ENCODE data around the gene FAM171A1.

GRCh38 chr10:15335508-15335907 lies 35.6 kb downstream of the FAM171A1 start:
- TF ChIP-seq CTCF (IDR thresholded peaks at IDR 0.05) (no peak), RAD21 (IDR thresholded peaks at IDR 0.05; ENCODE audit: low read length) (no peak), TAF1 (IDR thresholded peaks at IDR 0.05; ENCODE audit: borderline replicate concordance, low read depth, low read length) (no peak), USF2 (IDR thresholded peaks at IDR 0.05; ENCODE audit: borderline replicate concordance, low read depth, low read length) (no peak), REST (IDR thresholded peaks at IDR 0.05; ENCODE audit: low read depth, low read length) (no peak), EP300 (IDR thresholded peaks at IDR 0.05; ENCODE audit: borderline replicate concordance in 1 of 2, low read depth in 1 of 2, low read length in 1 of 2) (no peak), RCOR1 (IDR thresholded peaks at IDR 0.05; ENCODE audit: low read length) (no peak), YY1 (IDR thresholded peaks at IDR 0.05; ENCODE audit: low read depth) (no peak), POLR2AphosphoS5 (IDR thresholded peaks at IDR 0.05; ENCODE audit: low read depth, low read length) (no peak), SMC3 (IDR thresholded peaks at IDR 0.05; ENCODE audit: low read depth, low read length) (no peak)
